ENCODE results near the gene FER. TPM values are rescaled to one million over a fixed set of nuclear protein-coding genes. Genes with fewer than 3 reads are reported as not detected.

The FER gene
- total and polyA plus RNA-seq, 2 of the 13 experiments (the other 11 are each of a cell fraction or from before 2014, with no cell fraction given), result 7.9 to 29.0 TPM

DNA sequence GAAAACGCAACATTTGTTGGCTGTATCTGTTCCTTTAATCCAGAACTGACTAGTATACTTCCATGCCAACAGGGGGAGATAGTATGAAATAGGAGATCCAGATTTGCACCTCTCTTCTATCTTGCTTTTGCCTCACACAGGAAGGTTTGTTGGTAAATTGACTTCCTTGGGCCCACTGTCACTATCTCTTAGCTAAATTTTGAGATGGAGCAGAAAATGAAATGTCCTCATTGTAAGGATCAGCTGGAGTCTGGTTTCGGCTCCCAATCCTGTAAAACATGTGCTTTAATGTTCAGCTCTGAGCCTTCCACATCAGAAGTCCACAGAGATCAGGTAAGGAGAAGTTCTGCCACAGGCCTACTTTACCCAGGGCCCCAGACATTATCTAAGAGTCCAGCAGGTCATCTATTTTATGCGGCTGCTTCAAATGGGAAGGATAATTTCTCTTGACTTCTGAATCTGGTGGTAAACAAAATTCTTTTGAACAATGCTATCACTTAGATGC is 176.8 kb downstream of the FER start (continued):
- TF ChIP-seq FOXM1 (CRISPR knock-in tag; IDR thresholded peaks at IDR 0.05) (no peak), KLF15 (CRISPR knock-in tag; IDR thresholded peaks at IDR 0.05; ENCODE audit: borderline replicate concordance) (no peak), KLF11 (CRISPR knock-in tag; IDR thresholded peaks at IDR 0.05) (no peak), FOXO1 (CRISPR knock-in tag; IDR thresholded peaks at IDR 0.05) (no peak), FOXP1 (IDR thresholded peaks at IDR 0.05) (no peak), FOXP1 (CRISPR knock-in tag; IDR thresholded peaks at IDR 0.05) (no peak; the same call in 1 of the 2 replicates), SP5 (CRISPR knock-in tag; IDR thresholded peaks at IDR 0.05; ENCODE audit: borderline replicate concordance, low read depth) (no peak), RBAK (CRISPR knock-in tag; IDR thresholded peaks at IDR 0.05) (no peak), ZNF788 (CRISPR knock-in tag; IDR thresholded peaks at IDR 0.05; ENCODE audit: borderline replicate concordance) (no peak), HDAC2 (CRISPR knock-in tag; IDR thresholded peaks at IDR 0.05) (peak; percentile 57), ZNF629 (CRISPR knock-in tag; conservative IDR thresholded peaks at IDR 0.05) (no peak), RFX1 (IDR thresholded peaks at IDR 0.05) (no peak), ZBTB20 (CRISPR knock-in tag; IDR thresholded peaks at IDR 0.05; ENCODE audit: borderline replicate concordance, low read depth) (peak; percentile 73; the same call in 1 of the 2 replicates), ZNF556 (CRISPR knock-in tag; IDR thresholded peaks at IDR 0.05; ENCODE audit: borderline replicate concordance) (no peak), ZFP36L1 (CRISPR knock-in tag; IDR thresholded peaks at IDR 0.05) (no peak), NAIF1 (CRISPR knock-in tag; IDR thresholded peaks at IDR 0.05; ENCODE audit: borderline replicate concordance) (no peak), RFXAP (CRISPR knock-in tag; IDR thresholded peaks at IDR 0.05; ENCODE audit: borderline replicate concordance) (no peak), FUBP1 (CRISPR knock-in tag; IDR thresholded peaks at IDR 0.05; ENCODE audit: borderline replicate concordance) (no peak), ZNF367 (CRISPR knock-in tag; IDR thresholded peaks at IDR 0.05; ENCODE audit: borderline replicate concordance) (no peak), THYN1 (CRISPR knock-in tag; IDR thresholded peaks at IDR 0.05; ENCODE audit: borderline replicate concordance, low read depth) (no peak), ZNF761 (CRISPR knock-in tag; conservative IDR thresholded peaks at IDR 0.05) (no peak), MLLT10 (CRISPR knock-in tag; IDR thresholded peaks at IDR 0.05) (no peak), PAX8 (CRISPR knock-in tag; IDR thresholded peaks at IDR 0.05; ENCODE audit: borderline replicate concordance) (no peak)
- TF ChIP-seq, protein P1, sequence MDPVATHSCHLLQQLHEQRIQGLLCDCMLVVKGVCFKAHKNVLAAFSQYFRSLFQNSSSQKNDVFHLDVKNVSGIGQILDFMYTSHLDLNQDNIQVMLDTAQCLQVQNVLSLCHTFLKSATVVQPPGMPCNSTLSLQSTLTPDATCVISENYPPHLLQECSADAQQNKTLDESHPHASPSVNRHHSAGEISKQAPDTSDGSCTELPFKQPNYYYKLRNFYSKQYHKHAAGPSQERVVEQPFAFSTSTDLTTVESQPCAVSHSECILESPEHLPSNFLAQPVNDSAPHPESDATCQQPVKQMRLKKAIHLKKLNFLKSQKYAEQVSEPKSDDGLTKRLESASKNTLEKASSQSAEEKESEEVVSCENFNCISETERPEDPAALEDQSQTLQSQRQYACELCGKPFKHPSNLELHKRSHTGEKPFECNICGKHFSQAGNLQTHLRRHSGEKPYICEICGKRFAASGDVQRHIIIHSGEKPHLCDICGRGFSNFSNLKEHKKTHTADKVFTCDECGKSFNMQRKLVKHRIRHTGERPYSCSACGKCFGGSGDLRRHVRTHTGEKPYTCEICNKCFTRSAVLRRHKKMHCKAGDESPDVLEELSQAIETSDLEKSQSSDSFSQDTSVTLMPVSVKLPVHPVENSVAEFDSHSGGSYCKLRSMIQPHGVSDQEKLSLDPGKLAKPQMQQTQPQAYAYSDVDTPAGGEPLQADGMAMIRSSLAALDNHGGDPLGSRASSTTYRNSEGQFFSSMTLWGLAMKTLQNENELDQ (CRISPR knock-in tag; IDR thresholded peaks at IDR 0.05; ENCODE audit: borderline replicate concordance), result 0 out of 2 replicates have a peak, but pooled peaks have one; percentile 29
- TF ChIP-seq, protein P2, sequence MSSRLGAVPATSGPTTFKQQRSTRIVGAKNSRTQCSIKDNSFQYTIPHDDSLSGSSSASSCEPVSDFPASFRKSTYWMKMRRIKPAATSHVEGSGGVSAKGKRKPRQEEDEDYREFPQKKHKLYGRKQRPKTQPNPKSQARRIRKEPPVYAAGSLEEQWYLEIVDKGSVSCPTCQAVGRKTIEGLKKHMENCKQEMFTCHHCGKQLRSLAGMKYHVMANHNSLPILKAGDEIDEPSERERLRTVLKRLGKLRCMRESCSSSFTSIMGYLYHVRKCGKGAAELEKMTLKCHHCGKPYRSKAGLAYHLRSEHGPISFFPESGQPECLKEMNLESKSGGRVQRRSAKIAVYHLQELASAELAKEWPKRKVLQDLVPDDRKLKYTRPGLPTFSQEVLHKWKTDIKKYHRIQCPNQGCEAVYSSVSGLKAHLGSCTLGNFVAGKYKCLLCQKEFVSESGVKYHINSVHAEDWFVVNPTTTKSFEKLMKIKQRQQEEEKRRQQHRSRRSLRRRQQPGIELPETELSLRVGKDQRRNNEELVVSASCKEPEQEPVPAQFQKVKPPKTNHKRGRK (CRISPR knock-in tag; IDR thresholded peaks at IDR 0.05), result no peak
- TF ChIP-seq, protein P3, sequence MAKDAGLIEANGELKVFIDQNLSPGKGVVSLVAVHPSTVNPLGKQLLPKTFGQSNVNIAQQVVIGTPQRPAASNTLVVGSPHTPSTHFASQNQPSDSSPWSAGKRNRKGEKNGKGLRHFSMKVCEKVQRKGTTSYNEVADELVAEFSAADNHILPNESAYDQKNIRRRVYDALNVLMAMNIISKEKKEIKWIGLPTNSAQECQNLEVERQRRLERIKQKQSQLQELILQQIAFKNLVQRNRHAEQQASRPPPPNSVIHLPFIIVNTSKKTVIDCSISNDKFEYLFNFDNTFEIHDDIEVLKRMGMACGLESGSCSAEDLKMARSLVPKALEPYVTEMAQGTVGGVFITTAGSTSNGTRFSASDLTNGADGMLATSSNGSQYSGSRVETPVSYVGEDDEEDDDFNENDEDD (CRISPR knock-in tag; IDR thresholded peaks at IDR 0.05; ENCODE audit: borderline replicate concordance), result no peak

Measured in HepG2 (cell line).